Subcutaneous adipose tissue (tissue), 4 donors: ENCODE data around the gene ZSCAN5C. TPM values are rescaled to one million over a fixed set of nuclear protein-coding genes. Genes with fewer than 3 reads are reported as not detected.
"Not testable (repeated sequence)": the region's sequence is repeated elsewhere in the genome, so short reads cannot be mapped to it uniquely, and the experiment has no call there.

ENCODE experiments used
- total RNA-seq, 4 donors: library from RNA; depleted of rRNA; stranded (reverse); fragments of >200 nt; gene quantifications; one replicate each; pipeline ENCODE4 v1.1.0, GENCODE V29; 2016
- TF ChIP-seq, protein P1 (sequence below): fragments of 450-650 bp; IDR thresholded peaks from one replicate; pipeline ENCODE4 v1.5.1; 2016; ENCODE audit warnings: low read depth, mild to moderate bottlenecking, control low read depth, antibody characterized with exemption, moderate library complexity

Gene ZSCAN5C
- total RNA-seq, 4 donors from 2014 or later = not detected

DNA sequence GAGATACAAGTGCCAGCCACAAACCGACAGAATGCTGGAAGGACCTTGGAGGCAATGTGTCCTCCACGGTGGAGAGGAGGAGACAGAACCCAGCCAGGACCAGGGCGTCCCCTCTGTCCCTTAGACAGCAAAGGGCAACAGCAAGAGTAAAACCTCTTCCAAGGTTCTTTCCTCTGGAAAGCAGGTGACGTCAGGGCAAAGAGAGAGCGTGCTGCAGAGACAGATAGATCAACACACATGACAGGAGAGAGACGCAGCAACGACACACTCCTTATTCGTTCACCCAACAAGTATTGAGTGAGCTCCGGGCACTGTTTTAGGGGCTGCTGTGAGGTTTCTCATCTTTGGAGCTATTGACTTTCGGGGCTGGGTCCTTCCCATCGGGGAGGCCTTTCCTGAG lies 27.5 kb upstream of the ZSCAN5C start:
- TF ChIP-seq, protein P1, sequence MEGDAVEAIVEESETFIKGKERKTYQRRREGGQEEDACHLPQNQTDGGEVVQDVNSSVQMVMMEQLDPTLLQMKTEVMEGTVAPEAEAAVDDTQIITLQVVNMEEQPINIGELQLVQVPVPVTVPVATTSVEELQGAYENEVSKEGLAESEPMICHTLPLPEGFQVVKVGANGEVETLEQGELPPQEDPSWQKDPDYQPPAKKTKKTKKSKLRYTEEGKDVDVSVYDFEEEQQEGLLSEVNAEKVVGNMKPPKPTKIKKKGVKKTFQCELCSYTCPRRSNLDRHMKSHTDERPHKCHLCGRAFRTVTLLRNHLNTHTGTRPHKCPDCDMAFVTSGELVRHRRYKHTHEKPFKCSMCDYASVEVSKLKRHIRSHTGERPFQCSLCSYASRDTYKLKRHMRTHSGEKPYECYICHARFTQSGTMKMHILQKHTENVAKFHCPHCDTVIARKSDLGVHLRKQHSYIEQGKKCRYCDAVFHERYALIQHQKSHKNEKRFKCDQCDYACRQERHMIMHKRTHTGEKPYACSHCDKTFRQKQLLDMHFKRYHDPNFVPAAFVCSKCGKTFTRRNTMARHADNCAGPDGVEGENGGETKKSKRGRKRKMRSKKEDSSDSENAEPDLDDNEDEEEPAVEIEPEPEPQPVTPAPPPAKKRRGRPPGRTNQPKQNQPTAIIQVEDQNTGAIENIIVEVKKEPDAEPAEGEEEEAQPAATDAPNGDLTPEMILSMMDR = no peak

DNA sequence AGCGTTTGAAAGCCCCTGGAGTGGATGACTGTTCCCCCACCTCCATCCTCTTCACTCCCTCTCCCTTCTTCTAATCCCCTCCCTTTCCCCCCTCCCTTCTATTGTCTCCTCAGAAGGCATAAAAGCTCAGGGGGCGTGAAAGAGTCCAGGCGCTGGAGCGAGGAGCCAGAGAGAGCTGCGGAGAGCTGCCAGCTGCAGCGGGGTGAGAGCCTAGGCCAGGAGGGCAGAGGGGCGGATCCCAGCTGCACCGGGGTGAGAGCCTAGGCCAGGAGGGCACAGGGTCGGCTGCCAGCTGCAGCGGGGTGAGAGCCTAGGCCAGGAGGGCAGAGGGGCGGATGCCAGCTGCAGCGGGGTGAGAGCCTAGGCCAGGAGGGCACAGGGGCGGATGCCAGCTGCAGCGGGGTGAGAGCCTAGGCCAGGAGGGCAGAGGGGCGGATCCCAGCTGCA lies 26.2 kb upstream of the ZSCAN5C start, which contains the start of gene GALP:
GALP (plus strand) TSS at position 148 of the 447 bp plus-strand sequence. CDS start 1,101 bp downstream, outside the sequence.
- TF ChIP-seq, protein P1 = not testable (repeated sequence)

GRCh38 chr19:56176881-56177280 lies 25.2 kb upstream of the ZSCAN5C start:
- TF ChIP-seq, protein P1 = no peak

GRCh38 chr19:56177564-56178243 lies 24.4 kb upstream of the ZSCAN5C start:
- TF ChIP-seq, protein P1 = no peak

- TF ChIP-seq, protein P1 = no peak
These were observed 12.3 kb upstream of the ZSCAN5C start for GRCh38 chr19:56189785-56190184.

GRCh38 chr19:56191115-56191514 lies 11.0 kb upstream of the ZSCAN5C start:
- TF ChIP-seq, protein P1 = no peak

GRCh38 chr19:56191711-56192110 lies 10.4 kb upstream of the ZSCAN5C start:
- TF ChIP-seq, protein P1 = no peak
